ENCODE measurements around the gene DCT.

DCT gene

GRCh38 chr13:94419925-94420305 is 59.6 kb downstream of the DCT start:
- Histone ChIP-seq H3K27ac (ENCODE audit: insufficient read depth, low read depth, low read length, poor library complexity, severe bottlenecking) (no peak overlapping the region), H3K4me1 (ENCODE audit: control insufficient read depth, insufficient read depth, low read length) (peaks cover 10% of the 10 kb centered on the region), H3K36me3 (ENCODE audit: control insufficient read depth, insufficient read depth, low read length) (no peaks in the 10 kb centered on the region), H3K27me3 (ENCODE audit: control insufficient read depth, insufficient read depth, low read length, poor library complexity, severe bottlenecking) (no peaks in the 10 kb centered on the region), H3K9me3 (ENCODE audit: control insufficient read depth, low read length) (no peaks in the 10 kb centered on the region), H3K4me3 (ENCODE audit: insufficient read depth, low read depth, low read length) (no peak overlapping the region)
- WGBS, 2 experiments, result 57 to 65% methylated on average over 1 of the region's 1 CpG

- Histone ChIP-seq H3K9me3 (ENCODE audit: control insufficient read depth, low read length) (no peaks in the 10 kb centered on the region), H3K36me3 (ENCODE audit: control insufficient read depth, insufficient read depth, low read length) (no peaks in the 10 kb centered on the region), H3K4me3 (ENCODE audit: insufficient read depth, low read depth, low read length) (no peak overlapping the region), H3K4me1 (ENCODE audit: control insufficient read depth, insufficient read depth, low read length) (peaks cover 15% of the 10 kb centered on the region), H3K27ac (ENCODE audit: insufficient read depth, low read depth, low read length, poor library complexity, severe bottlenecking) (no peak overlapping the region), H3K27me3 (ENCODE audit: control insufficient read depth, insufficient read depth, low read length, poor library complexity, severe bottlenecking) (no peaks in the 10 kb centered on the region)
- whole genome bisulfite sequencing, 2 experiments, result 100% methylated on average over 1 of the region's 1 CpG; no CpG with 5 or more reads in 1 of the 2 experiments
Observed at GRCh38 chr13:94419304-94419924, 60.1 kb downstream of the DCT start.

GRCh38 chr13:94417294-94417693 is 62.2 kb downstream of the DCT start:
- no peaks in the 10 kb centered on the region for H3K9me3 ChIP-seq (ENCODE audit: control insufficient read depth, low read length)
- no peaks in the 10 kb centered on the region for H3K27me3 ChIP-seq (ENCODE audit: control insufficient read depth, insufficient read depth, low read length, poor library complexity, severe bottlenecking)
- no peak overlapping the region for H3K4me3 ChIP-seq (ENCODE audit: insufficient read depth, low read depth, low read length)
- H3K27ac ChIP-seq (ENCODE audit: insufficient read depth, low read depth, low read length, poor library complexity, severe bottlenecking), result no peak overlapping the region
- no peaks in the 10 kb centered on the region for H3K36me3 ChIP-seq (ENCODE audit: control insufficient read depth, insufficient read depth, low read length)
- H3K4me1 ChIP-seq (ENCODE audit: control insufficient read depth, insufficient read depth, low read length), result peaks cover 15% of the 10 kb centered on the region

GRCh38 chr13:94416454-94417080 is 62.9 kb downstream of the DCT start:
- Histone ChIP-seq H3K9me3 (ENCODE audit: control insufficient read depth, low read length) (no peaks in the 10 kb centered on the region), H3K27ac (ENCODE audit: insufficient read depth, low read depth, low read length, poor library complexity, severe bottlenecking) (no peak overlapping the region), H3K27me3 (ENCODE audit: control insufficient read depth, insufficient read depth, low read length, poor library complexity, severe bottlenecking) (no peaks in the 10 kb centered on the region), H3K4me1 (ENCODE audit: control insufficient read depth, insufficient read depth, low read length) (peaks cover 15% of the 10 kb centered on the region), H3K36me3 (ENCODE audit: control insufficient read depth, insufficient read depth, low read length) (no peaks in the 10 kb centered on the region), H3K4me3 (ENCODE audit: insufficient read depth, low read depth, low read length) (no peak overlapping the region)
- WGBS, 2 experiments, result 51 to 52% methylated on average over 7 of the region's 7 CpGs

- Histone ChIP-seq H3K4me3 (ENCODE audit: insufficient read depth, low read depth, low read length) (no peak overlapping the region), H3K9me3 (ENCODE audit: control insufficient read depth, low read length) (no peaks in the 10 kb centered on the region), H3K27ac (ENCODE audit: insufficient read depth, low read depth, low read length, poor library complexity, severe bottlenecking) (no peak overlapping the region), H3K27me3 (ENCODE audit: control insufficient read depth, insufficient read depth, low read length, poor library complexity, severe bottlenecking) (no peaks in the 10 kb centered on the region), H3K4me1 (ENCODE audit: control insufficient read depth, insufficient read depth, low read length) (peaks cover 15% of the 10 kb centered on the region), H3K36me3 (ENCODE audit: control insufficient read depth, insufficient read depth, low read length) (no peaks in the 10 kb centered on the region)
- WGBS, 2 experiments, result 82 to 96% methylated on average over 5 to 7 of the region's 7 CpGs
Observed at GRCh38 chr13:94415500-94416237, 63.8 kb downstream of the DCT start.

GRCh38 chr13:94414708-94415107 is 64.8 kb downstream of the DCT start:
- Histone ChIP-seq H3K9me3 (ENCODE audit: control insufficient read depth, low read length) (no peaks in the 10 kb centered on the region), H3K27me3 (ENCODE audit: control insufficient read depth, insufficient read depth, low read length, poor library complexity, severe bottlenecking) (no peaks in the 10 kb centered on the region), H3K4me3 (ENCODE audit: insufficient read depth, low read depth, low read length) (no peak overlapping the region), H3K4me1 (ENCODE audit: control insufficient read depth, insufficient read depth, low read length) (peaks cover 15% of the 10 kb centered on the region), H3K27ac (ENCODE audit: insufficient read depth, low read depth, low read length, poor library complexity, severe bottlenecking) (no peak overlapping the region), H3K36me3 (ENCODE audit: control insufficient read depth, insufficient read depth, low read length) (no peaks in the 10 kb centered on the region)
- WGBS, 2 experiments, result 86 to 87% methylated on average over 4 of the region's 4 CpGs

- Histone ChIP-seq H3K4me1 (ENCODE audit: control insufficient read depth, insufficient read depth, low read length) (peaks cover 15% of the 10 kb centered on the region), H3K36me3 (ENCODE audit: control insufficient read depth, insufficient read depth, low read length) (no peaks in the 10 kb centered on the region), H3K9me3 (ENCODE audit: control insufficient read depth, low read length) (no peaks in the 10 kb centered on the region), H3K27me3 (ENCODE audit: control insufficient read depth, insufficient read depth, low read length, poor library complexity, severe bottlenecking) (no peaks in the 10 kb centered on the region), H3K27ac (ENCODE audit: insufficient read depth, low read depth, low read length, poor library complexity, severe bottlenecking) (no peak overlapping the region), H3K4me3 (ENCODE audit: insufficient read depth, low read depth, low read length) (no peak overlapping the region)
- WGBS, 2 experiments, result 100% methylated on average over 1 of the region's 1 CpG
Observed at GRCh38 chr13:94414141-94414540, 65.3 kb downstream of the DCT start.

GRCh38 chr13:94413598-94413944 is 65.9 kb downstream of the DCT start:
- no peak overlapping the region for H3K4me3 ChIP-seq (ENCODE audit: insufficient read depth, low read depth, low read length)
- no peaks in the 10 kb centered on the region for H3K27me3 ChIP-seq (ENCODE audit: control insufficient read depth, insufficient read depth, low read length, poor library complexity, severe bottlenecking)
- H3K36me3 ChIP-seq (ENCODE audit: control insufficient read depth, insufficient read depth, low read length), result no peaks in the 10 kb centered on the region
- peaks cover 15% of the 10 kb centered on the region for H3K4me1 ChIP-seq (ENCODE audit: control insufficient read depth, insufficient read depth, low read length)
- H3K27ac ChIP-seq (ENCODE audit: insufficient read depth, low read depth, low read length, poor library complexity, severe bottlenecking), result no peak overlapping the region
- H3K9me3 ChIP-seq (ENCODE audit: control insufficient read depth, low read length), result no peaks in the 10 kb centered on the region

- Histone ChIP-seq H3K27me3 (ENCODE audit: control insufficient read depth, insufficient read depth, low read length, poor library complexity, severe bottlenecking) (no peaks in the 10 kb centered on the region), H3K4me3 (ENCODE audit: insufficient read depth, low read depth, low read length) (no peak overlapping the region), H3K9me3 (ENCODE audit: control insufficient read depth, low read length) (no peaks in the 10 kb centered on the region), H3K27ac (ENCODE audit: insufficient read depth, low read depth, low read length, poor library complexity, severe bottlenecking) (no peak overlapping the region), H3K36me3 (ENCODE audit: control insufficient read depth, insufficient read depth, low read length) (no peaks in the 10 kb centered on the region), H3K4me1 (ENCODE audit: control insufficient read depth, insufficient read depth, low read length) (peaks cover 15% of the 10 kb centered on the region)
- WGBS, 2 experiments, result 68 to 75% methylated on average over 3 of the region's 3 CpGs
Observed at GRCh38 chr13:94412870-94413597, 66.4 kb downstream of the DCT start.

GRCh38 chr13:94411747-94412146 is 67.7 kb downstream of the DCT start:
- Histone ChIP-seq H3K27me3 (ENCODE audit: control insufficient read depth, insufficient read depth, low read length, poor library complexity, severe bottlenecking) (no peaks in the 10 kb centered on the region), H3K9me3 (ENCODE audit: control insufficient read depth, low read length) (no peaks in the 10 kb centered on the region), H3K4me1 (ENCODE audit: control insufficient read depth, insufficient read depth, low read length) (peaks cover 15% of the 10 kb centered on the region), H3K4me3 (ENCODE audit: insufficient read depth, low read depth, low read length) (no peak overlapping the region), H3K36me3 (ENCODE audit: control insufficient read depth, insufficient read depth, low read length) (no peaks in the 10 kb centered on the region), H3K27ac (ENCODE audit: insufficient read depth, low read depth, low read length, poor library complexity, severe bottlenecking) (no peak overlapping the region)
- 62 to 75% methylated on average over 2 of the region's 3 CpGs for WGBS, 2 experiments

All from ectodermal cell (in vitro differentiated cells).